Loucy (cell line): ENCODE measurements around the gene HS3ST5.
A peak's percentile ranks its signal among the peaks of the same experiment; 100 is the strongest.

Source experiments
- H2AFZ ChIP-seq: fragments of 200-600 bp; sonication (generic); 2 replicates; pipeline ENCODE4 v1.6.0; 2016; ENCODE audit warnings: antibody characterized with exemption, mild to moderate bottlenecking, low read length, moderate library complexity
- H3F3A ChIP-seq: fragments of 200-600 bp; 2 replicates; pipeline ENCODE4 v1.6.0; 2016; ENCODE audit warnings: antibody characterized with exemption, low read depth, mild to moderate bottlenecking
- H3K27me3 ChIP-seq: fragments of 200-600 bp; sonication (generic); 2 replicates; pipeline ENCODE4 v1.6.1; 2014; ENCODE audit warnings: low read length, mild to moderate bottlenecking; ENCODE audit not compliant: insufficient read depth, poor library complexity, severe bottlenecking
- H3K36me3 ChIP-seq: fragments of 200-600 bp; sonication (generic); 2 replicates; pipeline ENCODE4 v1.6.1; 2016; ENCODE audit warnings: low read length; ENCODE audit not compliant: insufficient read depth
- H3K4me1 ChIP-seq: fragments of 200-600 bp; sonication (generic); 2 replicates; pipeline ENCODE4 v1.5.1; 2014; ENCODE audit warnings: low read length, mild to moderate bottlenecking; ENCODE audit not compliant: insufficient read depth, poor library complexity, severe bottlenecking
- H3K4me2 ChIP-seq: fragments of 200-600 bp; sonication (generic); 2 replicates; pipeline ENCODE4 v1.6.0; 2014; ENCODE audit warnings: antibody characterized with exemption, low read length, low read depth, mild to moderate bottlenecking; ENCODE audit not compliant: poor library complexity, severe bottlenecking
- H3K4me3 ChIP-seq: fragments of 200-600 bp; sonication (generic); 2 replicates; pipeline ENCODE4 v1.5.1; 2014; ENCODE audit warnings: low read length, mild to moderate bottlenecking, mixed read lengths; ENCODE audit not compliant: poor library complexity, severe bottlenecking
- H3K79me2 ChIP-seq: fragments of 200-600 bp; sonication (generic); 2 replicates; pipeline ENCODE4 v1.6.1; 2014; ENCODE audit warnings: low read length; ENCODE audit not compliant: insufficient read depth
- H3K9ac ChIP-seq: fragments of 200-600 bp; sonication (generic); 2 replicates; pipeline ENCODE4 v1.6.0; 2014; ENCODE audit warnings: mild to moderate bottlenecking, low read depth, low read length, moderate library complexity; ENCODE audit not compliant: poor library complexity, severe bottlenecking
- H3K9me2 ChIP-seq: fragments of 200-600 bp; sonication (generic); replicated peaks from 2 replicates; pipeline ENCODE4 v1.6.1; 2016; ENCODE audit warnings: low read depth, low read length, mixed read lengths
- H3K9me3 ChIP-seq: fragments of 200-600 bp; sonication (generic); 2 replicates; pipeline ENCODE4 v1.6.1; 2014; ENCODE audit warnings: mild to moderate bottlenecking, antibody characterized with exemption, low read length, low read depth; ENCODE audit not compliant: insufficient read depth
- H4K20me1 ChIP-seq: fragments of 200-600 bp; sonication (generic); 2 replicates; pipeline ENCODE4 v1.6.0; 2014; ENCODE audit warnings: antibody characterized with exemption, low read length, mild to moderate bottlenecking; ENCODE audit not compliant: insufficient read depth, poor library complexity, severe bottlenecking
- CTCF ChIP-seq: fragments of 200-600 bp; sonication (generic); conservative IDR thresholded peaks from 2 replicates; pipeline ENCODE4 v1.5.1; 2014; ENCODE audit warnings: mild to moderate bottlenecking, antibody characterized with exemption, low read length
- EZH2phosphoT487 ChIP-seq: fragments of 200-600 bp; IDR thresholded peaks from 2 replicates; pipeline ENCODE4 v1.6.1; 2018; ENCODE audit warnings: antibody characterized with exemption, mild to moderate bottlenecking, moderate library complexity, borderline replicate concordance

The HS3ST5 gene

DNA sequence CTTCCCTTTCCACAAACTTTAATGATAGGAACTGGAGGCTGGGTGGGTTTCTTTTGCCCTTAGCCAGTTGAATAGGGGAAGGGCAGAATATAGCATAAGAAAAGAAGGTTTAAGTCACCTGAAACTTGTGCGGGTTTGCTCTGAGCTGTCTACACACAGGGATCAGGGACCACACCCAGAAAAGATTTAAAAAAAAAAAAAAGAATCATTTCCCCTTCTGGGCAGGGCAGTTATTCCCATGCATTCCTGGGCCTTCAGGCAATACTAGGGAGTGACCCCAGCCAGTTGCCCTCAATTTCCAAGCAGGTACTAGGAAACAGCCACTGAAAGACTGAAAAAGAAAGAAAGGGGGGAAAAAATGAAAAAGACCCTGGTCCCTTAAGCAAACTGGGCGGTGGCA lies 332.3 kb downstream of the HS3ST5 start:
- Histone ChIP-seq H3K9ac (no peak overlapping the region), H3K4me1 (peaks cover 6% of the 10 kb centered on the region), H3K36me3 (no peaks in the 10 kb centered on the region), H3K9me3 (no peaks in the 10 kb centered on the region), H3K4me2 (no peak overlapping the region), H3F3A (no peaks in the 10 kb centered on the region), H3K9me2 (no peaks in the 10 kb centered on the region), H3K4me3 (no peak overlapping the region), H2AFZ (no peak overlapping the region), H3K27me3 (no peaks in the 10 kb centered on the region), H3K79me2 (no peaks in the 10 kb centered on the region), H4K20me1 (no peaks in the 10 kb centered on the region)
- TF ChIP-seq EZH2phosphoT487 (no peak), CTCF (no peak)

- TF ChIP-seq CTCF (no peak), EZH2phosphoT487 (no peak)
- H3K4me3 ChIP-seq: no peak overlapping the region
- H3K9ac ChIP-seq: no peak overlapping the region
- no peaks in the 10 kb centered on the region for H3K9me3 ChIP-seq
- no peaks in the 10 kb centered on the region for H3K27me3 ChIP-seq
- H3K79me2 ChIP-seq: no peaks in the 10 kb centered on the region
- no peak overlapping the region for H3K4me2 ChIP-seq
- no peaks in the 10 kb centered on the region for H3K9me2 ChIP-seq
- no peaks in the 10 kb centered on the region for H4K20me1 ChIP-seq
- H3F3A ChIP-seq: no peaks in the 10 kb centered on the region
- peaks cover 6% of the 10 kb centered on the region for H3K4me1 ChIP-seq
- H2AFZ ChIP-seq: no peak overlapping the region
- H3K36me3 ChIP-seq: no peaks in the 10 kb centered on the region
Measured at GRCh38 chr6:114009192-114009591, 333.6 kb downstream of the HS3ST5 start.

DNA sequence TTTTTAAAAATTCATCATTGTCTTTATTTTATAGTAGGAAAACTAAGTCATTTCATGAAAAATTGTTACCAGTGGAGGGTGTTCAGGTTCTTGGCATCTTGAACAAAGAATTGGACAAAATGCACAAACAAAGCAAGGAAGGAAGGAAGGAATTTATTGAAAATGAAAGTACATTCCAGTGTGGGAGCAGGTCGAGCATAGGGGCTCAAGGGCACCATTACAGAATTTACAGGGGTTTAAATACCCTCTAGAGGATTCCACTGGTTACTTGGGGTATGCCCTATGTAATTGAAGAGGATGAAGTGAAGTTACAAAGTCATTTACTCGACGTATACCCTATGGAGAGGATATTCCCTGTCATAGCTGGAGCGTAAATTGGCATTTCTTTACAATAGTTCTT lies 334.5 kb downstream of the HS3ST5 start:
- Histone ChIP-seq H3K9me3 (no peaks in the 10 kb centered on the region), H2AFZ (no peak overlapping the region), H3K4me2 (peak overlapping the region; percentile 27), H3K4me1 (peaks cover 6% of the 10 kb centered on the region), H3F3A (no peaks in the 10 kb centered on the region), H3K36me3 (no peaks in the 10 kb centered on the region), H3K4me3 (no peak overlapping the region), H3K9me2 (no peaks in the 10 kb centered on the region), H3K9ac (no peak overlapping the region), H3K79me2 (no peaks in the 10 kb centered on the region), H3K27me3 (no peaks in the 10 kb centered on the region), H4K20me1 (no peaks in the 10 kb centered on the region)
- TF ChIP-seq CTCF (no peak), EZH2phosphoT487 (no peak)
